ENCODE data around the gene HOXD9.

DNA sequence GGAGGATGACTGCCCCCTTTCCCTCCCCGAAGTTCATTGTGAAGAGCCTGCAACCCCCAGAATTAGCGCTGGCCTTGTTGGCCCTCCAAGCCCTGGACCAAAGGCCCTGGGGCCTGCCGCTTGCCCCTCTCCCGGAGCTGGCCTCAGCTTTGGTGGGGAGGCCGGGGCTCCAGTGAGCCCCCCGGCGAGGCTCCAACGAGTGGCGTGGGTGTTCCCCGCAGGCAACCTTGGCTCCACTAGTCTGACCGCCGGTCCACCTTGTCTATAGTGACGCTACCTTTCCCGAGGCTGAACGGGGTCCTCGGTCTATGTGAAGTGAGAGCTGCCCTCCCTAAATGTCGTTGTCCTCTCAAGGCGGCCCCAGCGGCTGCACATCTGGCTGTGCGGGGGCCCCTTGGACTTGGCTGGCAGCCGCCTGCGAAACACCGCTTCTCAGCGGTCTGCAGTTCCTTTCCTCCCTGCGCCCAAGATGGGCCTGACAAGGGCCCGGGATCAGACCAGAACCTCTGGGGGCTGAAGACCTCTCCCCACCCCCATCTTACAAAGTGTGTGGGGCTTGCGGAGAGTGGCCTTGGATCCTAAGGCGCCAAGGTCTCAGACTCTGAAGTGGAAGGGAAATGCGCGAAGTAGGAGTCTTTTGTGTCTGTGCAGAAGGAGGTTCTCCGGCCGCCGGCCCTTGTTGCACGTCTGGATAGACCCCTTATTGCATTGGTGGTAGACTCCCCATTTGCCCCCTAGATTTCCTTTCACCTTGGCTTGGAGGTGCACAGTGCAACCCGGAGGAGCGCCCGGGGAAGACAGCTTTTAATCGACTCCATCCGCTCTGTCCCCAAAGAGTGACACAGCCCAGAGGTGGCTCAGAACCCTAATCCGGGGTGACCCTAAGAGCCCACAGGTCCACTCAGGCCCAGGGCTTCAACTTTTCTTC, 9.9 kb upstream of the HOXD9 start:
- TF ChIP-seq, protein P1, sequence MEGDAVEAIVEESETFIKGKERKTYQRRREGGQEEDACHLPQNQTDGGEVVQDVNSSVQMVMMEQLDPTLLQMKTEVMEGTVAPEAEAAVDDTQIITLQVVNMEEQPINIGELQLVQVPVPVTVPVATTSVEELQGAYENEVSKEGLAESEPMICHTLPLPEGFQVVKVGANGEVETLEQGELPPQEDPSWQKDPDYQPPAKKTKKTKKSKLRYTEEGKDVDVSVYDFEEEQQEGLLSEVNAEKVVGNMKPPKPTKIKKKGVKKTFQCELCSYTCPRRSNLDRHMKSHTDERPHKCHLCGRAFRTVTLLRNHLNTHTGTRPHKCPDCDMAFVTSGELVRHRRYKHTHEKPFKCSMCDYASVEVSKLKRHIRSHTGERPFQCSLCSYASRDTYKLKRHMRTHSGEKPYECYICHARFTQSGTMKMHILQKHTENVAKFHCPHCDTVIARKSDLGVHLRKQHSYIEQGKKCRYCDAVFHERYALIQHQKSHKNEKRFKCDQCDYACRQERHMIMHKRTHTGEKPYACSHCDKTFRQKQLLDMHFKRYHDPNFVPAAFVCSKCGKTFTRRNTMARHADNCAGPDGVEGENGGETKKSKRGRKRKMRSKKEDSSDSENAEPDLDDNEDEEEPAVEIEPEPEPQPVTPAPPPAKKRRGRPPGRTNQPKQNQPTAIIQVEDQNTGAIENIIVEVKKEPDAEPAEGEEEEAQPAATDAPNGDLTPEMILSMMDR (IDR thresholded peaks at IDR 0.05 in 8 of 11, conservative IDR thresholded peaks at IDR 0.05 in 3 of 11), result no peak
- no peak for TF ChIP-seq POLR2AphosphoS5 (IDR thresholded peaks at IDR 0.05)

All from spleen (tissue), 7 donors.